GM19035 (cell line): ENCODE data around the gene RNF5.
"Not testable (repeated sequence)": the region's sequence is repeated elsewhere in the genome, so short reads cannot be mapped to it uniquely, and the experiment has no call there.

Experiments
- ATAC-seq: cut with Tn5 transposase; IDR thresholded peaks from one replicate; pipeline ENCODE4 v1.9.1; 2021; ENCODE audit not compliant: unreplicated experiment

RNF5 gene

DNA sequence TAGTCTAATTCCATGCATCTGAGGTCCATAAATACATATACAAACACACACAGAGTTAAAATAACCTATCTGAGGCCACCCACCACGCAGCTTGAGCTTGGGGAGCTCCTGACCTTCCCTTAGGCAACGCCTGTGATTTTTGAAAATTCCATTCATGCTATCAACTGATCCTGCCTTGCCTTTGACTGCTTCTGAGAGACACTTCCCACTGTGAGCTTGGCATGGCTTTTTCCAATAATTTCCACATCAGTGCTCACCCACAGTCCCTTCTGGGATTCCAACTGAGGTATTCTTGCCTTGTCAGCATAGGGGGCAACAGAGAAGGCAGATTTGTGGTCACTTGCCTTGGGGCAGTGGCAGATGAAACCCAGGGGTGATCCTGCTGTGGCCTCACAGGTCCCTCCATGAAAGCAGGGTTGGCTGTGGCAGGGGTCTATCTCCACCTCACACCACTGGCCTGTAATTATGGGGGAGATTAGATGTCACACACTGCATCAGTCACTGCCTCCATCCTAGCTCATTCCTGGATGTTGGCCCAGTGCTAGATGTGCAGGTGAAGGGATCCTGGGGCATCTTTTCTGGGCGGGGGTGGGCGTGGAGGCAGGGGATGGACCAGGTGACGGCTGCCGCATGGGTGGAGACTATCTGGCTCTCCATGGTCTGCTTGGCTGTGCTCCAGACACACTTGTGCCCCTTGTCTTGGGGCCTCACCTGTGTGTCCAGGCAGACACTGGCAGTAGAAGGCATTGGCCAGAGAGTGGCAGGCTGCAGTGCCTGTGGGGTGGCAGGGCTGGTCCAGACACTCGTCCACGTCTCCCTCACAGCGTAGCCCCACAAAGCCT, 25.4 kb downstream of the RNF5 start:
- no peak for ATAC-seq

DNA sequence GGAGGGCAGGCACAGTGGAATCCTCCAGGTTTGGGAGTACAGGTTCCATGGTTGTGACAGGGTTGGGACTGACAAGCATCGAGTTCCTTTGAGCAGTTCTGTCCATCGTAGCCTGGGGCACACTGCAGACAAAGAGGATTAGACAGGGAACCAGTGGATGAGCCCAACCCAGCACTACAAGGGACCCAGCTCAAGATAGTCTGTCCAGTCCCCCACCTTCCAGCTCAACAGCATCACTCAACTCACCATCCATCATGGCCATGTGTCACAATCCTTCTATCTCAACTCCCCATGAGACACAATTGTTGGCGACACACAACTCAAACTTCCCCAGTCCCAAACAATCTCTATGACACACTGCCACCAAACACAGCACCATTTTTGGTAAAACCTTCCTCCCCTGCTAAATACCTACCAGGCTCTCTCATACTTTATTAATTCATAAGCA, 26.1 kb downstream of the RNF5 start:
- ATAC-seq, result no peak

DNA sequence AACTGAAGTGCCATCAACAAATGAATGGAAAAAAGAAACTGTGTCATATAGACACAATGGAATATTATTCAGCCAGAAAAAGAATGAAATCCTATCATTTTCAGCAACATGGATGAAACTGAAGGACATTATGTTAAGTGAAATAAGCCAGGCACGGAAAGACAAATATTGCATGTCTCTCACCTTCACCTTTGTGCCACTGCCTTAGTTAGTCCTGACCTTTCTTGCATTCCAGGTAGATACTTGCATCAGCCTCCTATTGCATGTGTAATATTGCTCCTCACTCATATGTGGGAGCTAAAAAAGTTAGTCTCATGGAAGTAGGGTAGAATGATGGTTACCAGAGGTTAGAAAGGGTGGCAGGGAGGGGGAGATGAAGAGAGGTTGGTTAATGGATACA, 30.8 kb downstream of the RNF5 start:
- no peak for ATAC-seq

GRCh38 chr6:32210191-32210601, 32.0 kb downstream of the RNF5 start:
- no peak for ATAC-seq

DNA sequence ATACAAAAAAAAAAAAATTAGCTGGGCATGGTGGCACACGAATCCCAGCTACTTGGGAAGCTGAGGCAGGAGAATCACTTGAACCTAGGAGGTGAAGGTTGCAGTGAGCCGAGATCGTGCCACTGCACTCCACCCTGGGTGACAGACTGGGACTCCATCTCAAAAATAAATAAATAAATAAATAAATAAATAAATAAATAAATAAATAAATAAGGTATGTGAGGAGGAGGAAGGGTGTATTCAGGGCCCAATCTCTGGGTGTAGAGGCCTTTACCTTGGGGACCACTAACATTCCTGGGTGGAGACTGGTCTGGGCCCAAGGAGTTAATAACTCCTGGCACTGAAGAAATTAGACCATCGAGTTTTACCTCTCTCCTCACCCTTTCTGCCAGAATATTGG, 33.2 kb downstream of the RNF5 start:
- not testable (repeated sequence) for ATAC-seq

GRCh38 chr6:32212076-32212760, 34.0 kb downstream of the RNF5 start:
- ATAC-seq, result no peak

DNA sequence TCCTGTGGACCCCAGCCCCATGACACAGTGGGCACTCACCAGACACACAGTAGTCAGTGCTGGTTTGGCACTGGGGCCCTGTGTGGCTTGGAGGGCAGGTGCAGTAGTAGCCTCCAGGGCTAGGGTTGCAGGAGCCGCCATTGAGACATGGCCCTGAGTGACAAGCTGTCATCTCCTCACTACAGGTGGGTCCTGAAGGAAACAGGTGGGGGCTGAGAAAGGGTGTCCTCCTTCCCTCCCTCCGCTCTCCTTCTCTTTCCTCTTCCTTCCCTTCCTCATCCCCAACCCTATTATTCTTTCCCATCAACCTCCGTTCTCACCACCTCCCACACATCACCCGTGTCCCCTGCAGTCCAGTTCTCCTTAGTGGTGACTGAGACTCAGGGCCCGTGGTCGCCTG, 35.4 kb downstream of the RNF5 start:
- ATAC-seq, result no peak

- no peak for ATAC-seq
These were observed 35.9 kb downstream of the RNF5 start for GRCh38 chr6:32214126-32214525.

DNA sequence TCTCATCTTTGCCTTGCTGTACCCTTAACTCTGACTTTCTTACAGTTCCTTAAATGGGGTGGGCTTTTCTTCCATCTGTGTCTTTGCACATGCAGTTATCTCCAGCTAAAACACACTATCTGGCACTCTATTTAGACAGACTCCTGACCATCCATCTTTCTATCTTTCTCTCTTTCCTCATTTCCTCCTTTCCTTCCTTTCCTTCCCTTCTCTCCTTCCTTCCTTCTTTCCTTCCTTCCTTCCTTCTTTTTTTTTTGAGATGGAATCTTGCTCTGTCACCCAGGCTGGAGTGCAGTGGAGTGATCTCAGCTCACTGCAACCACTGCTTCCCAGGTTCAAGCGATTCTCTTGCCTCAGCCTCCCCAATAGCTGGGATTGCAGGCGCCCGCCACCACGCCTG, 37.4 kb downstream of the RNF5 start:
- no peak for ATAC-seq

- no peak for ATAC-seq
These were observed 38.1 kb downstream of the RNF5 start for GRCh38 chr6:32216285-32216684.

DNA sequence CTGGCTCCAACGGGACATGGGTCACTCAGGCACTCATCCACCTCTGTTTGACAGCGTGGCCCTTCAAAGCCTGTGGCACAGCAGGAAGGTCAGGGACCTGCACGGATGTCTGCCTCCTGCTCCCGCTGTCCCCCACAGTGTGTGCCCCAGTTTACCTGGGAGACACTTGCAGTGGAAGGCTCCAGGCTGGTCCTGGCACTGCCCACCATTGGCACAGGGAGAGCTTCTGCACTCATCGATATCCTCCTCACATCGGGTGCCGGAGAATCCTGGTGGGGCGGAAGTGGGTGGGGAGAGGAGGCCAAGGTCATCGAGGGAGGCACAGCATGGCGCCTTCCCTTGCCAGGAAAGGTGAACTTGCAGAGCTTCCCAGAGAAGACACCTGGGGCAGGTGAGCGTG, 38.8 kb downstream of the RNF5 start:
- no peak for ATAC-seq

DNA sequence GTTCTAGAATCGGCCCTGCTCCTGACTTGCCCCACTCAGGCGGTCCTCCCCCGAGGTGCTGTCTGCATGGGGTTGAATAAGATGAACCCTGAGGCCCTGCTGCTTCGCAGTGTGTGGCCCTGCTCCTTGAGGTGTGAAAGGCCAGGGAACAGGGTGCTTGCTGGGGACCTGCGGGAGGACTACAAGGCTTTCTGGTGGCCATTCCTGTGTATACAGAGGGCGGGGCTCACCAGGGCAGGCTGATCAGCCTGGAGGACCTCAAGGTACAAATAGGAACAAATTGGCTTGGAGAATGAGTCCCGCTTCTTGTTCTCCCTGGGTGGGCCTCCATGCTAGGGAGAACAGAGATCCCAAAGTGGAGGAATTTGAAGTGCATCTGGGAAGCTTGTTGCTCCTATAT, 40.0 kb downstream of the RNF5 start:
- ATAC-seq, result no peak

DNA sequence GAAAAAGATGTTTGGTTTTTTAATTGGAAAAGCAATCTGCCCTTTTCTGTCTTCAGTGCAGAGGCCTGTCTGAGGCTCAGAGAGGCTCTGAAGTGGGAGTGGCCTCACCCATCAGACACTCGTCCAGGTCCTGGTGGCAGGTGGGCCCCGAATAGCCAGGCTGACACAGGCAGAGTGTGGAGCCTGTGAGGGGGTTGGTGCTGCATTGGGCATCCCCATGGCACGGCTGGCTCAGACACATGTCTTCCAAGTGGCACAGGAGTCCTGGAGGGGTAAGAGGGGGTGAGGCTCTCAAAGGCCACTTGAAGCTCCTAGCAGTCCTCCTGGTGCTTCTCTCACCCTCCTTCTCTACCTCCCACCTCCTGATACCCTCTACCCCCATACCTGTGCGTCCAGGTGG, 41.8 kb downstream of the RNF5 start:
- ATAC-seq, result no peak

GRCh38 chr6:32222333-32223230, 44.4 kb downstream of the RNF5 start:
- ATAC-seq, result no peak

DNA sequence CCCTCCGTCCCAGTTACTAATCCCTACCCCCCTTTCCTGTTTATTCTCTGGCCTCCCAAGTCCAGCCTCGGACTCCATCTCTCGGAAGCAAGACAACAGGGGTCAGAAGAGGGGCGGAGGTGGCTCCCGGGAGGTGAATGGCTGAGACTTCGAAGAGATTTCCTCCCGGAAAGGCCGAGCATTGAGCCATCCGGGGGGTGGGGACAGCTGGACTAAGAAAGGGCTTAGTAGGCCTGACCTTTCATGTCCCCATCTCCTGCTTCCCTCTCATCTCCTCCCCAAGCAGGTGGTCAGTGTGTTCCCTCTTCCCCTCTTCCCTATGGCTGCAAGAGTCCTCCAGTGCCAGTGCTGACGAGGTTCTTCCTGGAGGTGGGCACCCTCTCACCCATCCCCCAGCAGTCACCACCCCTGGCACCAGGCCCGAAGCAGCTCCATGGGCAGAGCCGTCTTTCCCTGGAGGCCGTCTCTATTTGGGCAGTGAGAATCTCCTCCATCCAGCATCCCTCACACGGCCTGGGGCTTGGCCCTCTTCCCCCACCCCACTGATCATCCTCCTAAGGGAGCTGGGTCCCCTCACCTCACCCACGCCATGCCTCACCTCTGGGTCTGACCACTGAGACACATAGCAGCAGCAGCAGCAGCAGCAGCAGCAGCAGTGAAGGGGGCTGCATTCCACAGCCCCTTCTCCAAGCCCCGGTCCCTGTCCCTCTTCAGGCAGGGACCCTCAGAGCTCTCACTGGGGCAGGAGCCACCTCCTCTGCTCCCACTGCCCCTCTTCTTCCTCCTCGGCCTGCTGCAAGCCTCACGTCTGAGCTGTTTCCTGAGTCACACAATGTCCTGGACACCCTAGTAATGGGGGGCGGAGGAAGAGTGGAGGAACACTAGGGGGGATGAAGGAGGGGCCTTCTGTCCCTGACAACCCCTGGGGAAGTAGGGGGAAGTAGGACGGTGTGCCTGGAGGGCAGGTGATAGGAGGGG, 45.3 kb downstream of the RNF5 start, which contains the start of gene NOTCH4:
TSS of gene NOTCH4 (minus strand) at position 810 of the 978 bp plus-strand sequence. CDS start at position 671, 139 bp downstream.
- no peak for ATAC-seq

DNA sequence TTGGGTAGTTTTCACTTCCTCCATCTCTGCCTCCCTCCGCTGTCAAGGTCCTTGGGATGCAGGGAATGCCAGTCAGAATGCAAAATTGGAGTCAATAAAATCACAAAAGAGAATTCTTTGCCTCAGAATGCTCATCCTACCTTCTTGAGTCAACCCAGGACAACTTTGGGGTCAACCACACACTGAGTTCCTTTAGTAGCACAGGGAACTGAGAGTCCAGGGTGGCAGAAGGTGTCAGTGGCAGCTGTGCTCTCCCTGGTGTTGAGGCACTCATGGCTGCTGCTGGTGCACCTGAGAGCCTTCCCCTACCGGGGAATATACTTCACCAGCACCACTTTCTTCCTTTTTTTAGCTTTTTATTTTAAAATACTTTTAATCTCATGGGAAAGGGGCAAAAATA, 46.5 kb downstream of the RNF5 start:
- ATAC-seq, result no peak

GRCh38 chr6:32226434-32226833, 48.2 kb downstream of the RNF5 start:
- no peak for ATAC-seq
